ENCODE measurements around the gene RBMS2. TPM values are rescaled to one million over a fixed set of nuclear protein-coding genes. Genes with fewer than 3 reads are reported as not detected.
"Not testable (repeated sequence)": the region's sequence is repeated elsewhere in the genome, so short reads cannot be mapped to it uniquely, and the experiment has no call there.

The RBMS2 gene
- polyA plus RNA-seq, 3 donors: 5.1 to 8.2 (median 6.5) TPM

DNA sequence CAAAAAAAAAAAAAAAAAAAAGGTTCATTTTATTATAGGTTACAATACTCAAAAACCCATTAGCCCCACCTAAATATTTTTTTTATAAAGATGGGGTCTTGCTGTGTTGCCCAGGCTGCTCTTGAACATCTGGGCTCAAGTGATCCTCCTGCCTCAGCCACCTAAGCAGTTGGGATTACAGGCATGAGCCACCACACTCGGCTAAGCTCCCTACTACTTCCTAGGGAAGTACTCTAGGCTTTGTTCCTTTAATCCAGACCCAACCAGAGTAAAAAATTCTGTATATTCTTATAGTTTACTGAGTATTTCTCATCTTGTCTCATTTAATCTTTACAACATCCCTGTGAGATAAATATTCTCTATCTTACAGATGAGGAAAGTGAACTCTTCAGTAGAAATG is 50.7 kb downstream of the RBMS2 start:
- H3K4me3 ChIP-seq (replicated peaks in 1 of 3; ENCODE audit: low read depth in 2 of 3, low read length in 3 of 3): no peak overlapping the region
- H3K27me3 Mint-ChIP-seq (ENCODE audit: low read depth in 3 of 3): peaks cover 0 to 1% (median 0%) of the 10 kb centered on the region in 3 donors
- peak overlapping the region in 4 of 7 donors; percentile 43 to 85 (median 65) for H3K27ac Mint-ChIP-seq
- no peaks in the 10 kb centered on the region for H3K9me3 ChIP-seq (replicated peaks in 1 of 2; ENCODE audit: control insufficient read depth in 1 of 2, insufficient read depth in 1 of 2, low read length in 2 of 2)
- no peak overlapping the region for H3K9ac ChIP-seq (ENCODE audit: insufficient read depth, low read length, poor library complexity, severe bottlenecking)
- peak in 1 of 3 donors; percentile 23 for DNase-seq
- peaks cover 57 to 70% of the 10 kb centered on the region in 2 donors for H3K4me1 ChIP-seq (ENCODE audit: control insufficient read depth in 1 of 2, insufficient read depth in 2 of 2, low read length in 2 of 2)
- no CpG with 5 or more reads among the region's 1 CpG for WGBS (ENCODE audit: insufficient coverage)
- H3K36me3 ChIP-seq (replicated peaks in 1 of 2; ENCODE audit: control insufficient read depth in 1 of 2, insufficient read depth in 2 of 2, low read length in 2 of 2): no peaks in the 10 kb centered on the region
- TF ChIP-seq, protein P1, sequence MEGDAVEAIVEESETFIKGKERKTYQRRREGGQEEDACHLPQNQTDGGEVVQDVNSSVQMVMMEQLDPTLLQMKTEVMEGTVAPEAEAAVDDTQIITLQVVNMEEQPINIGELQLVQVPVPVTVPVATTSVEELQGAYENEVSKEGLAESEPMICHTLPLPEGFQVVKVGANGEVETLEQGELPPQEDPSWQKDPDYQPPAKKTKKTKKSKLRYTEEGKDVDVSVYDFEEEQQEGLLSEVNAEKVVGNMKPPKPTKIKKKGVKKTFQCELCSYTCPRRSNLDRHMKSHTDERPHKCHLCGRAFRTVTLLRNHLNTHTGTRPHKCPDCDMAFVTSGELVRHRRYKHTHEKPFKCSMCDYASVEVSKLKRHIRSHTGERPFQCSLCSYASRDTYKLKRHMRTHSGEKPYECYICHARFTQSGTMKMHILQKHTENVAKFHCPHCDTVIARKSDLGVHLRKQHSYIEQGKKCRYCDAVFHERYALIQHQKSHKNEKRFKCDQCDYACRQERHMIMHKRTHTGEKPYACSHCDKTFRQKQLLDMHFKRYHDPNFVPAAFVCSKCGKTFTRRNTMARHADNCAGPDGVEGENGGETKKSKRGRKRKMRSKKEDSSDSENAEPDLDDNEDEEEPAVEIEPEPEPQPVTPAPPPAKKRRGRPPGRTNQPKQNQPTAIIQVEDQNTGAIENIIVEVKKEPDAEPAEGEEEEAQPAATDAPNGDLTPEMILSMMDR (IDR thresholded peaks at IDR 0.05): no peak
- H2AFZ ChIP-seq (ENCODE audit: insufficient read depth, low read depth, low read length, poor library complexity, severe bottlenecking): peak overlapping the region; percentile 64
- peaks cover 5% of the 10 kb centered on the region in 2 donors for H3K36me3 Mint-ChIP-seq
- no peak overlapping the region for H3K4me2 ChIP-seq (replicated peaks; ENCODE audit: extremely low read depth, low read length, poor library complexity, severe bottlenecking)
- no peaks in the 10 kb centered on the region for H3K79me2 ChIP-seq (ENCODE audit: insufficient read depth, low read length)
- intact Hi-C loops (cut with micrococcal nuclease): loop anchor here in 1 of 2 donors (2.0 kb wide), 1 partner anchor 59 kb away; no protein-coding TSS in a partner anchor
- no peak overlapping the region for H3K27ac ChIP-seq (ENCODE audit: low read depth in 1 of 2, low read length in 2 of 2)
- peaks cover 54% of the 10 kb centered on the region for H3K4me1 Mint-ChIP-seq
- H3K27me3 ChIP-seq (ENCODE audit: control insufficient read depth in 2 of 2, insufficient read depth in 2 of 2, low read length in 2 of 2): no peaks in the 10 kb centered on the region
- no peaks in the 10 kb centered on the region for H3K9me3 Mint-ChIP-seq
- no peak overlapping the region for H3K4me3 Mint-ChIP-seq
- H4K20me1 ChIP-seq (ENCODE audit: insufficient read depth, low read length): no peaks in the 10 kb centered on the region

DNA sequence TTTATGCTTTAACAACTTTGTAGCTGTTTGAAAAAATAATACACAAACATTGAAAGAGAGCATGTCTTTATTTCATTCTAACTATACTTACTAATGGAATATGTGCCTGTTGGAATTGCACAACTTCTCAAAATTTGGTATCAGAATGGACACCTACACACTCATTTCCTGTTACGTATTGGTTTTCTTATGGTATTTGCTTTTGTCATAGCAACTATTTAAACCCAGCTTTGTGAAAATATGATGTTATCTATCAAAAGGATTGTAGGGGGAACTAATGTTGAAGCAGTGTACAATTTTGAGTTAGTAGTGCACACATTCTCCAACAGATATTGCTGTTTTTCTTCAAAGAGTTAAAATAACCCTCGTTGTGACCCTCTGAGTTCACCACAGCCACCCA is 52.6 kb downstream of the RBMS2 start:
- Histone ChIP-seq H2AFZ (ENCODE audit: insufficient read depth, low read depth, low read length, poor library complexity, severe bottlenecking) (no peak overlapping the region), H3K9me3 (replicated peaks in 1 of 2; ENCODE audit: control insufficient read depth in 1 of 2, insufficient read depth in 1 of 2, low read length in 2 of 2) (no peaks in the 10 kb centered on the region), H3K27me3 (ENCODE audit: control insufficient read depth in 2 of 2, insufficient read depth in 2 of 2, low read length in 2 of 2) (no peaks in the 10 kb centered on the region), H3K4me1 (ENCODE audit: control insufficient read depth in 1 of 2, insufficient read depth in 2 of 2, low read length in 2 of 2) (peaks cover 38 to 51% of the 10 kb centered on the region in 2 donors), H4K20me1 (ENCODE audit: insufficient read depth, low read length) (no peaks in the 10 kb centered on the region), H3K4me3 (replicated peaks in 1 of 3; ENCODE audit: low read depth in 2 of 3, low read length in 3 of 3) (no peak overlapping the region), H3K4me2 (replicated peaks; ENCODE audit: extremely low read depth, low read length, poor library complexity, severe bottlenecking) (no peak overlapping the region), H3K36me3 (replicated peaks in 1 of 2; ENCODE audit: control insufficient read depth in 1 of 2, insufficient read depth in 2 of 2, low read length in 2 of 2) (no peaks in the 10 kb centered on the region), H3K27ac (ENCODE audit: low read depth in 1 of 2, low read length in 2 of 2) (no peak overlapping the region), H3K79me2 (ENCODE audit: insufficient read depth, low read length) (no peaks in the 10 kb centered on the region), H3K9ac (ENCODE audit: insufficient read depth, low read length, poor library complexity, severe bottlenecking) (no peak overlapping the region)
- Mint-ChIP-seq H3K27ac (peak overlapping the region in 2 of 7 donors; percentile 36 to 37), H3K27me3 (ENCODE audit: low read depth in 3 of 3) (peaks cover 0 to under 1% (median 0%) of the 10 kb centered on the region in 3 donors), H3K9me3 (no peaks in the 10 kb centered on the region), H3K4me3 (no peak overlapping the region), H3K4me1 (peaks cover 35% of the 10 kb centered on the region), H3K36me3 (peaks cover 5 to 12% of the 10 kb centered on the region in 2 donors)
- TF ChIP-seq, protein P1 (IDR thresholded peaks at IDR 0.05): no peak
- no CpG with 5 or more reads among the region's 2 CpGs for WGBS (ENCODE audit: insufficient coverage)
- peak in 2 of 3 donors; percentile 16 to 34 for DNase-seq
- intact Hi-C loops (cut with micrococcal nuclease): no loop called here

DNA sequence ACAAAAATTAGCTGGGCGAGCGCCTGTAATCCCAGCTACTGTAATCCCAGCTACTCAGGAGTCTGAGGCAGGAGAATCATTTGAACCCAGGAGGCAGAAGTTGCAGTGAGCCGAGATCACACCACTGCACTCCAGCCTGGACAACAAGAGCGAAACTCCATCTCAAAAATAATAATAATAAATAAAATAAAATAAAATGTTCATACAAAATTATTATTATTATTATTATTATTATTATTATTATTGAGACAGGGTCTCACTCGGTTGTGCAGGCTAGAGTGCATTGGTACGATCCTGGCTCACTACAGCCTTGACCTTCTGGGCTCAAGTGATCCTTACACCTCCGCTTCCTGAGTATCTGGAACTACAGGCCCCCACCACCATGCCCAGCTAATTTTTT is 55.6 kb downstream of the RBMS2 start:
- H3K4me3 Mint-ChIP-seq; H4K20me1 ChIP-seq (ENCODE audit: insufficient read depth, low read length); H3K27me3 Mint-ChIP-seq (ENCODE audit: low read depth in 3 of 3); H3K79me2 ChIP-seq (ENCODE audit: insufficient read depth, low read length); H3K9me3 ChIP-seq (replicated peaks in 1 of 2; ENCODE audit: control insufficient read depth in 1 of 2, insufficient read depth in 1 of 2, low read length in 2 of 2); H3K9ac ChIP-seq (ENCODE audit: insufficient read depth, low read length, poor library complexity, severe bottlenecking); H3K4me2 ChIP-seq (replicated peaks; ENCODE audit: extremely low read depth, low read length, poor library complexity, severe bottlenecking); DNase-seq; H3K27me3 ChIP-seq (ENCODE audit: control insufficient read depth in 2 of 2, insufficient read depth in 2 of 2, low read length in 2 of 2); intact Hi-C loops (cut with micrococcal nuclease); H3K4me3 ChIP-seq (replicated peaks in 1 of 3; ENCODE audit: low read depth in 2 of 3, low read length in 3 of 3); H3K27ac Mint-ChIP-seq; H3K27ac ChIP-seq (ENCODE audit: low read depth in 1 of 2, low read length in 2 of 2); H3K9me3 Mint-ChIP-seq; H2AFZ ChIP-seq (ENCODE audit: insufficient read depth, low read depth, low read length, poor library complexity, severe bottlenecking): not testable (repeated sequence)
- H3K36me3 Mint-ChIP-seq: peaks cover 17 to 29% of the 10 kb centered on the region in 2 donors
- peaks cover 13% of the 10 kb centered on the region for H3K4me1 Mint-ChIP-seq
- Histone ChIP-seq H3K36me3 (replicated peaks in 1 of 2; ENCODE audit: control insufficient read depth in 1 of 2, insufficient read depth in 2 of 2, low read length in 2 of 2) (peaks cover 9 to 16% of the 10 kb centered on the region in 2 donors), H3K4me1 (ENCODE audit: control insufficient read depth in 1 of 2, insufficient read depth in 2 of 2, low read length in 2 of 2) (peaks cover 10 to 20% of the 10 kb centered on the region in 2 donors)
- no CpG with 5 or more reads among the region's 7 CpGs for WGBS (ENCODE audit: insufficient coverage)

Data from CD14-positive monocyte (primary cell).